Activated CD8-positive, alpha-beta memory T cell treated with anti-CD3 and anti-CD28 coated beads, Interleukin-2, amount 50 U/mL, for 24 hours (primary cell): ENCODE measurements around the gene ZNF621.

Experiments
- DNase-seq: peaks from one replicate; pipeline ENCODE4 v3.0.0-alpha.2; 2020; ENCODE audit errors: extremely low read depth

ZNF621 gene

GRCh38 chr3:40524568-40525285, at the start of gene ZNF621:
ZNF621 (plus strand) TSS chr3:40524960; CDS start chr3:40525841, 881 bp downstream.
- peak; percentile 46 for DNase-seq

DNA sequence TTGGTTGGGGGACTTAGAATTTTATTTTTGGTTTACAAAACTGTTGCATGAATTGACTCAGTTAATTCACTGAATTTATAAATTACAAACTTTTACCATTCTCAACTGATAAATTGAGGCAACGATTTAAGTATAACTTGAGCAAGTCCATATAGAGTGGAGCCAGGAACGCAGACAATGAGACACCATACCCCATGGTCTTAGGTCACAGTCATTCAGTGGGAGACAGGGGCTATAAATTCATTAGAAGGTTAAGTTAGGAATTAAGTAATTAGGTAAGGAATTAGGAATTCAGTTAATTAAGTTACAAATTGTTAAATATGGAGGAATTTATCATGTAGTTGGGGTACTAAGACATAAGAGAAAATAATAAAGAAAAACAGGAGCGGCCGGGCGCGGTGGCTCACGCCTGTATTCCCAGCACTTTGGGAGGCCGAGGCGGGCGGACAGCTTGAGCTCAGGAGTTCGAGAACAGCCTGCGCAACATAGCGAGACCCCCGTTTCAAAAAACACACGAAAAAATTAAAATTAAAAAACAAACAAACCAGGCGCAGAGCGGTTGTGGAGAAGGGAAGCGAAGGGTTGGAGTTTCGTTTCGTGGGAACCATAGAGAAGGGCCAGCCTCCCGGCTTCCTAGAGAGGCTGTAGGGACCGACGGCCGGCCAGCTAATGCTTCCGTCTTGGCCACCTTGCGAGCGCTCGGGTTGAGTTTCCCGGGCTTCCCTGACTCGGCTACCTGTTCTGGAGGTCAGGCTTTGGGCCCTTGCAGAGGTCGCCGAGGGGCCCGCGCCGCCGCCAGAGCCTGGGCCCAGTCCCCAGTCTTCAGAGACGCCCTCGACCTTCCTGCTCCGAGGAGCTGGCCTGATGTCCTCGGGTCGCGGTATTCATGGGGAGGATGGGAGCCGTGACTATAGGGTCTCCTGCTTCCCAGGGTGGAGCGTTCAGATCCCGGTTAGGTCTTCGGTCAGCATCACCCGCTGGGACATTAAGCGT, 48.0 kb upstream of the ZNF621 start, which contains the start of gene ZNF619:
Gene ZNF619, plus strand, starts transcription at position 645 of the 993 bp plus-strand sequence. CDS start 858 bp downstream, outside the sequence.
- no peak for DNase-seq

DNA sequence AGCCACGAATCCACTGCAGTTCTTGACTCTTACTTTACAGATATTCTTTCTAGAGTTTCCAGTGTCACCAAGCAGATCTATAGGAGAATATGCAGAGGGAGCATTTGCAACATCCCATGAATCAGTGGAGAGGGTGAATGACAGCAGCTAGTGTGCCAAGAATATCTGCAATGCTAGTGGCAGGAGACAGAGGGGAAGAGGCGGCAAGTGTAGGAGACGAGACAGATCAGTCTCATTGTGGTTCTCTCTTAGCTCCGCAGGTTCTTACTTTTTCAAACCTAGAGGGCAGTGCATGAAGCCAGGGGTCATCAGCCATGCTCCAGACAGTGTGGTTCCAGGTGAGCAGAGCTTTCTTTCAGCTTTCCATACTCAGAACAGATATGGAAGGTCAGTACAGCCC, 47.1 kb upstream of the ZNF621 start:
- DNase-seq = no peak

DNA sequence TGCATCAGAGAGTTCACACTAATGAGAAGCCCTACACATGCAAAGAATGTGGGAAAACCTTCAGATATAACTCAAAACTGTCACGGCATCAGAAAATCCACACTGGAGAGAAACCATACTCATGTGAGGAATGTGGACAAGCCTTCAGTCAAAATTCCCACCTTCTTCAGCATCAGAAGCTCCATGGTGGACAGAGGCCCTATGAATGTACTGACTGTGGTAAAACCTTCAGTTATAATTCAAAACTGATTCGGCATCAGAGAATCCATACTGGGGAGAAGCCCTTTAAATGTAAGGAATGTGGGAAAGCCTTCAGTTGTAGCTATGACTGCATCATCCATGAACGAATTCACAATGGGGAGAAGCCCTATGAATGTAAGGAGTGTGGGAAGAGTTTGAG, 37.6 kb upstream of the ZNF621 start:
- no peak for DNase-seq

DNA sequence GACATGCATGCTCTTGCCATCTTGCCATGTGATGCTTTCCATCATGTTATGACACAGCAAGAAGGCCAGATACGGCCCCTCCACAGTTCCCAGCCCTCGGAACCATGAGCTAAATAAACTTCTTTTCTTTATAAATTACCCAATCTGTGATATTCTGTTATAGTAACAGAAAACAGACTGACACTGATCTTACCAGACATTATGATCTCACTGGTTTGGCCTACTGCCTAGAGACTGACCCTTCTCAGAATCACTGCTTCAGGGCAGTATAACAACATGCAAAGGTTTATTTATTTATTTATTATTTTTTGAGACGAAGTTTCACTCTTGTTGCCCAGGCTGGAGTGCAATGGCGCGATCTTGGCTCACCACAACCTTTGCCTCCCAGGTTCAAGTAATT, 33.8 kb upstream of the ZNF621 start:
- no peak for DNase-seq

GRCh38 chr3:40494698-40495097, 30.1 kb upstream of the ZNF621 start:
- DNase-seq = no peak

- DNase-seq = no peak
These were observed 27.5 kb upstream of the ZNF621 start for GRCh38 chr3:40497288-40497687.

- no peak for DNase-seq
These were observed 24.8 kb upstream of the ZNF621 start for GRCh38 chr3:40499952-40500351.

GRCh38 chr3:40502034-40502433, 22.7 kb upstream of the ZNF621 start:
- no peak for DNase-seq

DNA sequence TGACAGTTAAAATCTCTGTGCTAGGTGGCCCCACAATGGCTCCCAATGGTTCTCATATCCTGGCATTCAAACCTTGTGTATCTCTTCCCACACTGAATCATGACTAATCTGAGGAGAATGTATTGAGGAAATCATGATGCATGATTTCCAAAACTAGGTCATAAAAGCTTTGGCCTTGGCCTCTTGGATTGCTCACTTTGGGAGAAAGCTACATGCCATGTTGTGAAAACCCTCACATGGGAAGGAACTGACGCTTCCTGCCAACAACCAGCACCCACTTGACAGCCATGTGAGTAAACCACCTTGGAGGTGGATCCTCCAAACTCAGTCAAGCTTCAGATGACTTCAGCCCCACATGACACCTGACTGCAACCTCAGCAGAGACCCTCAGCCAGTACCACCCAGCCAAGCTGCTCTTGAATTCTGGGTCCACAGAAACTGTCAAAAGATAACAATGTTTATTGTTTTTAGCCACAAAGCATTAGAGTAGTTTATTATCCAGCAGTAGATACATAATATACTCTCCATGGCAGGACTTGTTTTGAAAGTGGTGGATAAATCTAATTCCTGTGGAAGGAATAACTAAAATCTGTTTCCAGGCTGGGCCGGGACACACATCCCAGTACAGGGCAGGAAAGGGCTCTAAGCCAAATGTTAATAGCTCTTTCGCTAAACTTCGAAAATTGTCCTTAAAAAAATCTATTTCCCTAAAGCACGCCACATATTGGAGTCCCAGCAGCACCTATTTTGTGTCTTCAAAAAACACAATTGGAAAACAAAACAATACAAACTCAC, 19.9 kb upstream of the ZNF621 start:
- DNase-seq = no peak

DNA sequence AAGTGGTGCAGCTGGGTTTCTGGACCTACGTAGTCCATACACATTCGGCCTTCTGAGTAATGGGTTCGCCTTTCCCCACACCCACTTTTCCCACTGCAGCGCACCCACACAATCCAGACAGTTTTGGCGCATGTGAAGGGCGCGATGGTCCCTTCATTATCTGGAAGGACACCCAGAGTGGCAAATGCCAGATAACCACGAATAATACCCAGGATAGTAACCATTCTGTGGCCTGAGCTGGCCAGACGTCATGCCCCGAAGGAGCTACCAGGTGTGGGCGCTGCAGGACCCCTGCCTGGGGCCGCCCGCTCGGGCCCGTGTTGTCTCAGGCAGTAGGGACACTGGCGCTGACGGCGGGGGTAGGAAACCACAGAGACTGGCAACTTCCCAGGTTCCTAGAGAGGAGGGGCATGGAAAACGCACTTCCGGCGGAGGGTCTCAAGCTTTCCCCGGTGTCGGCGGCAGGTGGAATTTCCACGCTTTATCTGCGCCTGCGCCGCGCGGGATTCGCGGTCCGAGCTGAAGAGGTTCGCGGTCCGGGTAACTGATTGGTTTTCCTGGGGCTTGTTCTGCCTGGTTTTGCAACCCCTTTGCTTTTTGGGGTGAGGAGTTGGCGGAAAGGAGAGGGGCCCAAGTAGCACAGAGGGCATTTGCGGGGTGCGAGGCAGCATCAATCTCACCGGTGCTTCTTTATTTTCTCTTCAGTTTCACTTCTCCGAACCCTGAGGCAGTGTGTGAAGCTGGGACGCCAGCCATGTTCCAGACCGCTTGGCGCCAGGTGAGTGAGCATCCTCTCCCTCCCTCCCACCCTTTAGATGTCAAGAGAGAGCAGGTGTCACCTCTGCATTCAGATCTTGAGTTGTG, 18.9 kb upstream of the ZNF621 start, which contains the start of gene ZNF620:
Gene ZNF620, plus strand, starts transcription at position 441 of the 864 bp plus-strand sequence. Its CDS starts 314 bp downstream, at position 755.
- DNase-seq = peak; percentile 15

DNA sequence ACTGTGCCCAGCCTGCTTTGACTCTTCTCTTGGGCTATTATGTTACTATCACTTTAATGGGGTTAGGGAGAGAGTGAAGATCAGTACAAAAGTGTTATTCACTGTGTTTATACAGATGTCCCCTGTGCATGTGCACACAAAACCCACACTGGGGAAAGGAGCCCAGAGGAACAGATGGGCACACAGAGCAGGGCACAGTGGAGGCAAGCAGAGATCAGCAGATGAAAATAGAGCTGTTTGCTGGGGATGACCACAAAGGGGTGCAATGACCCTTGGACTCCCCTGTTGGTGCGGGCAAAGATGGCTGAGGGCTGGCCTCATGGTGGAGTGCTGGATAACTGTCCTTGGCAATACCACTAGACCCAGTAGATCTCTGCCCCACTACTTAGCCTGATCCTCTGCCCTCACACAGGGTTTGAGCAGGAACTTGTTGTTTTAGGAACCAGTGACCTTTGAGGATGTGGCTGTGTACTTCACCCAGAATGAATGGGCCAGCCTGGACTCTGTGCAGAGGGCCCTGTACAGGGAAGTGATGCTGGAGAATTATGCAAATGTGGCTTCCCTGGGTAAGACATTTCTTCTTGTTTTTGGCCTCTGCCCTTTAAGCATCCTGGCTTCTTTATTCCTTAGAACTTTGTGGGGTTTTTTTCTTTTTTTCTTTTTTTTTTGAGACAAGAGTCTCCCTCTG, 13.6 kb upstream of the ZNF621 start:
- no peak for DNase-seq

GRCh38 chr3:40516201-40516600, 8.6 kb upstream of the ZNF621 start:
- DNase-seq = no peak

DNA sequence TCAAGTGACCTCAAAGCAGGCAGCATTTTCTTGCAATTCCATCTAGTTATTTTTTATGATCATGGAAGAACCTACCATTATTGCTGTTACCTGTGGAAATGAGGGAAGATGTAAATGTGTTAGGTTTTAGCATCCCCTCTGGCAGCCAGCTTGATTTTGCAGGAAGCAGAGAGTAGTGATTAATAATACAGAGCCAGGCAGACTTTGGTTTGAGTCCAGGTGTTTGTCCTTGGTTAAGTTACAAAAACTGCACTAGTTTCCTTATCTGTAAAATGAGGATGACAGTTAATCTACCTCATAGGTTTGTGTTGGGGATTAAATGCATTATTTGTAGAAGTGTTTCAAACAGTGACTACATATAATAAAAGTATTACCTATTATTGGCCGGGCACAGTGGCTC, 6.7 kb upstream of the ZNF621 start:
- no peak for DNase-seq

DNA sequence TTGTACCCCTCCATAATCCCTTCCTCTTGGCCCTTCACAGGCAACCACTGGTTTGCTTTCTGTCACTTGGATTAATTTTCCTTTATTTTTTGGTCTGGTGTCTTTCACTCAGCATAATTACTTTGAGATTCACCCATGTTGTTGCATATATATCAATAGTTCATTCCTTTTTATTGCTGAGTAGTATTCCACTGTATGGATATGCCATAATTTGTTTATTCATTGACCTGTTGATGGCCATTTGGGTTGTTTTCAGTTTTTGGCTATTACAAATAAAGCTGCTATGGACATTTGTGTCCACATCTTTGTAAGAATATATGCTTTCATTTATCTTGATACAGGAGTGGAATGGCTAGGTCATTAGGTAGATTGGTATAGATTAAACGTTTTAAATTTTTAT, 5.9 kb upstream of the ZNF621 start:
- DNase-seq = no peak

DNA sequence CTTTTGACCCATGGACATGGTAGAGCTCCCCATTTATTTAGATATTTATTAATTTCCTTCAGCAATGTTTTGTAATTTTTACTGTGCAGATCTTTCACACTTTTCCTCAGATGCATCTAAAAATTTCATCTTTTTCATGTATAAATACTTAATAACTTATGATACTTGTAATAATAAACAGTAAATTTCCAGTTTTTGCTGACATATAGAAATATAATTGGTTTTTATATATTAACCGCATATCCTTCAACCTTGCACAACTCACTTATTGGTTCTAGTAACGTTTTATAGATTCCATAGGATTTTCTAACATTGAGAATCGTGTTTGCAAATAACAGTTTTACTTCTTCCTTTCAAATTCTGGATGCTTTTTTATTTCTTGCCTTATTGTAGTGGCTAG, 3.5 kb upstream of the ZNF621 start:
- DNase-seq = no peak

GRCh38 chr3:40523781-40524180, 979 bp upstream of the ZNF621 start:
- no peak for DNase-seq

GRCh38 chr3:40524222-40524567, 565 bp upstream of the ZNF621 start:
- no peak for DNase-seq

DNA sequence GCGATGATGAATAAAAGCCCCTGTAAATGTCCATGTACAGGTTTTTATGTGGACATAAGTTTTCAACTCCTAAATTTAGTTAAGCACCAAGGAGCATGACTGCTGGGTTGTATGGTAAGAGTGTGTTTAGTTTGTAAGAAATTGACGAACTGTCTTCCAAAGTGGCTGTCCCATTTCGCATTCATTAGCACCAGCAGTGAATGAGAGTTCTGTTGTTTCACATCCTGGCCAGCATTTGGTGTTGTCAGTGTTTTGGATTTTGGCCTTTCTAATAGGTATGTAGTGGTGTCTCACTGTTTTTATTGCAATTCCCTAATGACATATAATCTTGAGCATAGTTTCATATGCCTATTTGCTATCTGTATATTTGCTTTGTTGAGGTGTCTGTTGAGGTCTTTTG, 3.7 kb downstream of the ZNF621 start:
- no peak for DNase-seq

GRCh38 chr3:40532252-40532651, 7.5 kb downstream of the ZNF621 start:
- DNase-seq = no peak
